HEK293T (cell line): ENCODE results near the gene CASS4.

Experiments
- CTCF ChIA-PET: fragments of 350-600 bp; formaldehyde crosslinking; extraction: SDS; loops from one replicate; lab custom pipeline; 2021; ENCODE audit warnings: antibody characterized with exemption, inconsistent platforms; lab: Yijun Ruan, JAX
- POLR2A ChIA-PET: fragments of 350-600 bp; formaldehyde crosslinking; extraction: SDS; loops from one replicate; lab custom pipeline; 2020; ENCODE audit warnings: antibody characterized with exemption, inconsistent platforms; lab: Yijun Ruan, JAX
- DNase-seq: peaks from one replicate; pipeline ENCODE4 v3.0.0; 2012; ENCODE audit warnings: mixed read lengths; ENCODE audit errors: extremely low spot score
- ARNT ChIP-seq: fragments of 450-650 bp; IDR thresholded peaks from 2 replicates; pipeline ENCODE4 v1.6.1; 2017; ENCODE audit warnings: mild to moderate bottlenecking
- BHLHE40 ChIP-seq: fragments of 450-650 bp; IDR thresholded peaks from 2 replicates; pipeline ENCODE4 v1.6.1; 2016; ENCODE audit warnings: mild to moderate bottlenecking, moderate library complexity, borderline replicate concordance
- CTBP1 ChIP-seq: fragments of 450-650 bp; IDR thresholded peaks from 2 replicates; pipeline ENCODE4 v1.6.1; 2016; ENCODE audit warnings: borderline replicate concordance
- ELF4 ChIP-seq: fragments of 450-650 bp; IDR thresholded peaks from 2 replicates; pipeline ENCODE4 v1.6.1; 2017; ENCODE audit warnings: antibody characterized with exemption
- FOXA1 ChIP-seq: fragments of 450-650 bp; IDR thresholded peaks from 2 replicates; pipeline ENCODE4 v1.6.1; 2016; ENCODE audit warnings: mild to moderate bottlenecking
- FOXK2 ChIP-seq: fragments of 450-650 bp; IDR thresholded peaks from 2 replicates; pipeline ENCODE4 v1.6.1; 2016; ENCODE audit warnings: mild to moderate bottlenecking
- FOXM1 ChIP-seq: fragments of 450-650 bp; IDR thresholded peaks from 2 replicates; pipeline ENCODE4 v1.6.1; 2017; ENCODE audit warnings: mild to moderate bottlenecking, borderline replicate concordance
- HDGF ChIP-seq: fragments of 450-650 bp; IDR thresholded peaks from 2 replicates; pipeline ENCODE4 v1.6.1; 2017; ENCODE audit warnings: antibody characterized with exemption, borderline replicate concordance
- L3MBTL2 ChIP-seq: fragments of 450-650 bp; conservative IDR thresholded peaks from 2 replicates; pipeline ENCODE4 v1.6.1; 2016; ENCODE audit warnings: mild to moderate bottlenecking
- LEF1 ChIP-seq: fragments of 450-650 bp; IDR thresholded peaks from 2 replicates; pipeline ENCODE4 v1.6.1; 2017; ENCODE audit warnings: mild to moderate bottlenecking, borderline replicate concordance
- NFRKB ChIP-seq: fragments of 450-650 bp; IDR thresholded peaks from 2 replicates; pipeline ENCODE4 v1.6.1; 2016; ENCODE audit warnings: mild to moderate bottlenecking, moderate library complexity
- SP1 ChIP-seq: fragments of 450-650 bp; IDR thresholded peaks from 2 replicates; pipeline ENCODE4 v1.6.1; 2017
- SUZ12 ChIP-seq: fragments of 450-650 bp; IDR thresholded peaks from 2 replicates; pipeline ENCODE4 v1.6.1; 2016; ENCODE audit warnings: mild to moderate bottlenecking
- TARDBP ChIP-seq: fragments of 450-650 bp; IDR thresholded peaks from 2 replicates; pipeline ENCODE4 v1.6.1; 2016
- ZNF384 ChIP-seq: fragments of 450-650 bp; IDR thresholded peaks from 2 replicates; pipeline ENCODE4 v1.6.1; 2016
- TF ChIP-seq, protein P1 (sequence below): fragments of 450-650 bp; IDR thresholded peaks from 2 replicates; pipeline ENCODE4 v1.6.1; 2016

The CASS4 gene

DNA sequence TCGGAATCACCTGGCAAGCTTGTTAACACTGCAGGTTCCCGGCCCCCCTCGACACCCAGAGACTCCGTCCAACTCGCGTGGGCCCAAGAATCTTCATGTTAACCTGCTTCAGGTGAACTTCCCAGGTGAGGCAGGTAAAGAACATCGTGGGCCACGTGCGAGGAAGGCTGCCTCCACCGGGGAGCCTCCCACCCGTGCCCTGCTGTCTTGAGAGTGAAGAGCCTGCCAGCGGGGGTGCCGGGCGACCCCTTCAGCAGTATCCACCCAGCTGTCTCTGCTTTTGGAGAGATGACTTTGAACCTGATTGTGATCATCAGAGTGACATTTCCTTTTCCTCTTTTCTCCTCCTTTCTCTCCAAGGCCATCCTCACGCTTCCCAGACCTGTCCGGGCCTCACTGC lies 33.5 kb downstream of the CASS4 start:
- TF ChIP-seq, protein P1, sequence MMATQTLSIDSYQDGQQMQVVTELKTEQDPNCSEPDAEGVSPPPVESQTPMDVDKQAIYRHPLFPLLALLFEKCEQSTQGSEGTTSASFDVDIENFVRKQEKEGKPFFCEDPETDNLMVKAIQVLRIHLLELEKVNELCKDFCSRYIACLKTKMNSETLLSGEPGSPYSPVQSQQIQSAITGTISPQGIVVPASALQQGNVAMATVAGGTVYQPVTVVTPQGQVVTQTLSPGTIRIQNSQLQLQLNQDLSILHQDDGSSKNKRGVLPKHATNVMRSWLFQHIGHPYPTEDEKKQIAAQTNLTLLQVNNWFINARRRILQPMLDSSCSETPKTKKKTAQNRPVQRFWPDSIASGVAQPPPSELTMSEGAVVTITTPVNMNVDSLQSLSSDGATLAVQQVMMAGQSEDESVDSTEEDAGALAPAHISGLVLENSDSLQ = no peak
- no peak for TF ChIP-seq ELF4
- DNase-seq = no peak
- ChIA-PET CTCF (no interaction called here), POLR2A (no interaction called here)

DNA sequence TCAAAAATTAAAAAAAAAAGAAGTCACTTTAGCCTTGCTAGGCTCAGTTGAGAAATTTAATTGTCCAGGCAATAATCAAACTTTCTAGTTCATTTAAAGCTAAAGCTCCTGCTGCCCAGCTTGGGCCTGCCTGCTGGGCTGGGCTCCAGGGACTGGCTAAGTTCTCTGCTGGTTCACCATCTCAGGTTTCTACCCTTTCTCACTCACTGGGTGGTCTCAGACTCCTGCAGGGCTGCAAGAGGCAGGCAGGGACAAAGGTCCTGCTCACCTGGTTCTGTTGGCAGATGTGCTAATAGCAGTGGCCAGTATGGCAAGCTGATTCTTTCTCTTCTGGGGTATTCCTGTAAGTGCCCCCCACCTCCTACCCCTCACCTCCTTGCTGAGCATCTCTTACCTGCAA lies 35.2 kb downstream of the CASS4 start:
- CTCF ChIA-PET = no interaction called here
- POLR2A ChIA-PET = no interaction called here
- no peak for TF ChIP-seq BHLHE40
- TF ChIP-seq SP1 = no peak
- no peak for TF ChIP-seq LEF1
- no peak for TF ChIP-seq TARDBP
- no peak for TF ChIP-seq SUZ12
- TF ChIP-seq ARNT = no peak
- no peak for TF ChIP-seq FOXM1
- TF ChIP-seq, protein P1 = no peak
- TF ChIP-seq HDGF = no peak
- TF ChIP-seq ELF4 = no peak
- TF ChIP-seq L3MBTL2 = no peak
- no peak for TF ChIP-seq FOXK2
- no peak for TF ChIP-seq CTBP1
- TF ChIP-seq FOXA1 = no peak
- TF ChIP-seq NFRKB = no peak
- TF ChIP-seq ZNF384 = no peak
- no peak for DNase-seq

DNA sequence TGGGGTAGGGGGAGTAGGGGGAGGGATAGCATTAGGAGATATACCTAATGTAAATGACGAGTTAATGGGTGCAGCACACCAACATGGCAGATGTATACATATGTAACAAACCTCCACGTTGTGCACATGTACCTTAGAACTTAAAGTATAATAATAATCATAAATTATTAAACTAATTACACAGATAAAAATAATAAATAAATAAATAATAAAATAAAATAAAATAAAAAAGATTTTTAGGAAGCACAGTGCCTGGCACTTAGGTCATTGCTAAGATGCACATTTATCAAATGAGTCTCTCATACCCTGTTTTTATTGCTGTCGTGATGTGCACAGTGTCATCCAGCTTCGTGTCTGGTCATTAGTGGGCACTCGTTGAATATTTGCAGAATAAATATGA lies 37.4 kb downstream of the CASS4 start:
- ChIA-PET POLR2A (no interaction called here), CTCF (no interaction called here)
- TF ChIP-seq LEF1 = no peak
- DNase-seq = no peak

- no peak for DNase-seq
- CTCF ChIA-PET = no interaction called here
- TF ChIP-seq NFRKB (no peak), TARDBP (no peak), LEF1 (no peak), L3MBTL2 (no peak), BHLHE40 (no peak), HDGF (no peak), CTBP1 (no peak), FOXA1 (no peak), ZNF384 (no peak), ARNT (no peak), SUZ12 (no peak)
- POLR2A ChIA-PET = no interaction called here
Measured at GRCh38 chr20:56451056-56451765, 39.2 kb downstream of the CASS4 start.

DNA sequence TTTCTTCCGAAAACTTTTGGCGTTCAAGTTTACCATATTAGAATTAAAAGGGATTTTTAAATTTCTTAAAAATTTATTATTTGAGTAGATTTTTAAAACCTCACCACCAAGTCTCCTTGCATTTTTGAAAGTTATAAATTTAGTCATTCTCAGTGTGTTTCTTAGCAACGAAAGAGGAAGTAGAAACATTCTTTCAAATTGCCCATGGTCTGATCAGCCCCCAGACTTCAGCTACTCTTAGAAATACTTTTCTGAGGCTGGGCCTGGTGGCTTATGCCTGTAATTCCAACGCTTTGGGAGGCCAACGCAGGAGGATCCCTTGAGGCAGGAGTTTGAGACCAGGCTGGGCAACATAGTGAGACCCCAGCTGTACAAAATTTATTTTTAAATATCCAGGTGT lies 41.3 kb downstream of the CASS4 start:
- no peak for TF ChIP-seq SUZ12
- TF ChIP-seq ARNT = no peak
- no peak for TF ChIP-seq HDGF
- TF ChIP-seq ELF4 = no peak
- no peak for TF ChIP-seq FOXA1
- no peak for TF ChIP-seq NFRKB
- TF ChIP-seq L3MBTL2 = no peak
- no peak for TF ChIP-seq CTBP1
- TF ChIP-seq TARDBP = no peak
- TF ChIP-seq ZNF384 = no peak
- TF ChIP-seq, protein P1 = no peak
- CTCF ChIA-PET = no interaction called here
- DNase-seq = no peak
- POLR2A ChIA-PET = no interaction called here

DNA sequence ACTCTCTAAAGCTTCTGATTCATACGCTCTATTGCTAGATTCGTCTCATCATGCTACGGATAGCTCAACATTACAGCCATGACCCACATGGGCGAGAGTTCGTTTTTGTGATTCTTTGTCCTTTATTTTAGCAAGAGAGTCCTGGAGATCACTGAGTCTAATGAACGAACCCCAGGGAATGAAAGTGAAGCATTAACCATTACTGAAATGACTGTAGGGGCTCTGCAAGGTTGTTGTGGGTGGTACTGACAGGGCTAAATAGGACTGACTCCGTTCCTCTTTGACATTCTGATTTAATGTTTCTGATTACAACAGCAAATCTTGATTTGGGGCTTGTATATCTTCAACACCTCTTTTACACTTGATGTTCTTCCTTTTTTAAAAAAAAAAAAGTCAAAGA lies 42.7 kb downstream of the CASS4 start:
- CTCF ChIA-PET = no interaction called here
- TF ChIP-seq SUZ12 (no peak), FOXK2 (no peak), ZNF384 (no peak), ELF4 (no peak), BHLHE40 (no peak), TARDBP (no peak), L3MBTL2 (no peak), CTBP1 (no peak), ARNT (no peak), NFRKB (no peak), LEF1 (no peak), SP1 (no peak), FOXA1 (no peak), FOXM1 (no peak), HDGF (no peak)
- TF ChIP-seq, protein P1 = no peak
- no peak for DNase-seq
- POLR2A ChIA-PET = no interaction called here
